Retinal pigment epithelial cell (primary cell): ENCODE measurements around the gene HMGCL.

Experiments
- DNase-seq: peaks from one replicate; pipeline ENCODE4 v3.0.0-alpha.2; 2010; ENCODE audit warnings: low read depth
- H3K4me3 ChIP-seq: 2 replicates; pipeline ENCODE4 v1.5.1; 2011; ENCODE audit warnings: mild to moderate bottlenecking, low read length, control low read depth, moderate library complexity
- CTCF ChIP-seq: conservative IDR thresholded peaks from 2 replicates; pipeline ENCODE4 v1.5.1; 2011; ENCODE audit warnings: low read depth, low read length, control low read depth, inconsistent platforms

HMGCL gene

GRCh38 chr1:23825076-23825761 lies at the start of gene HMGCL:
TSS of gene HMGCL (minus strand) at chr1:23825429. CDS start at chr1:23825415, 14 bp downstream.
- DNase-seq: no peak
- TF ChIP-seq CTCF: no peak
- peak within 1 kb of the TSS; percentile 97 for H3K4me3 ChIP-seq

DNA sequence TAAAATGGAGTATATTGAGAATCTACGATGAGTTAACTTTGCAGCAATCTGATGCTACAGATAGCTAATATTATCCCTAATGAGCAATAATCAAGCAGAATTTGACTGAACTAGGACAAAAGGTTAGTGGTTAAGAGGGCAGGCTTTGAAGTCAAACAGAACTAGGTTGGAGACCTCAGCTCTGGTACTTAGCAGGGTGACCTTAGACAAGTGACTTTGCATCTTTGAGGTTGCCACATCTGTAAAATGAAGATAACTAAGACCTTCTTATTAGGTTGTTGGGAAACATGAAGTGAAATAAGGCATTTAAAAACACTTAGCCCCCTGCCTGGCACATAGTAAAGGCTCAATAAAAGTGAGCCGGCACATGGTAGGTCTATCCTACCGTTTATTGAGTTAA lies 47.2 kb upstream of the HMGCL start:
- TF ChIP-seq CTCF: no peak
- no peak for DNase-seq
- no peak overlapping the region for H3K4me3 ChIP-seq

- no peak for TF ChIP-seq CTCF
- H3K4me3 ChIP-seq: peak overlapping the region; percentile 74
- DNase-seq: no peak
Measured at GRCh38 chr1:23869051-23869450, 43.8 kb upstream of the HMGCL start.

DNA sequence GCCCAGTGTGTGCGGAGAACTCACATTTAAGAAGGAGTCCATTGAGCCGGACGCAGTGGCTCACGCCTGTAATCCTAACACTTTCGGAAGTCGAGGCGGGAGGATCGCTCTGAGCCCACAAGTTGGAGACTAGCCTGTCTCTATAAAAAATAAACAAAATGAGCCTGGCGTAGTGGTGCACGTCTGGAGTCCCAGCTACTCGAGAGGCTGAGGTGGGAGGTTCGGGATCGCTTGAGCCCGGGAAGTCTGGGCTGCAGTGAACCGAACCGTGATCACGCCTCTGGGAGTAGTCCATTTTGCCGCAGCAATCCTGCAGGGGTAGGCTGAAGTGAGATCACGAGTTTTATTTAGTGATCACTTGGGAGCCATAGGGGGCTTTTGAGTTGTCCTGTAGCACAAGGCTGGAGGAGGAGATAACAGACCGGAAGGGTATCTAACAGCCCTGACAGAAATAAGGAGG lies 43.4 kb upstream of the HMGCL start:
- no peak for DNase-seq
- peak overlapping the region; percentile 74 for H3K4me3 ChIP-seq
- TF ChIP-seq CTCF: no peak

- DNase-seq: peak; percentile 78
- TF ChIP-seq CTCF: peak; percentile 97
- H3K4me3 ChIP-seq: peak within 1 kb of the TSS; percentile 74
Measured at GRCh38 chr1:23867895-23868556, 42.8 kb upstream of the HMGCL start, which contains the start of gene FUCA1. TSS of gene FUCA1 (minus strand) at chr1:23868290. CDS start at chr1:23868286, 4 bp downstream.

- no peak for TF ChIP-seq CTCF
- H3K4me3 ChIP-seq: peak overlapping the region; percentile 74
- DNase-seq: no peak
Measured at GRCh38 chr1:23867542-23867894, 42.3 kb upstream of the HMGCL start.

- no peak for TF ChIP-seq CTCF
- no peak overlapping the region for H3K4me3 ChIP-seq
- peak; percentile 30 for DNase-seq
Measured at GRCh38 chr1:23865543-23865930, 40.3 kb upstream of the HMGCL start.
